ENCODE results near the gene THEMIS.
"Not testable (repeated sequence)": the region's sequence is repeated elsewhere in the genome, so short reads cannot be mapped to it uniquely, and the experiment has no call there.

The THEMIS gene

GRCh38 chr6:127690092-127690491, 210.8 kb downstream of the THEMIS start:
- no peak for DNase-seq (ENCODE audit: low spot score)
- TF ChIP-seq CTCF (IDR thresholded peaks at IDR 0.05), result no peak

GRCh38 chr6:127687490-127687889, 213.4 kb downstream of the THEMIS start:
- not testable (repeated sequence) for H3K4me3 ChIP-seq; DNase-seq (ENCODE audit: low spot score); H3K27ac ChIP-seq

More at GRCh38 chr6:127690092-127690491, 210.8 kb downstream of the THEMIS start:
- Histone ChIP-seq H3K4me3 (no peak overlapping the region), H3K27ac (no peak overlapping the region)

- TF ChIP-seq CTCF (IDR thresholded peaks at IDR 0.05), result no peak
- Histone ChIP-seq H3K27ac (no peak overlapping the region), H3K4me3 (no peak overlapping the region)
- no peak for DNase-seq (ENCODE audit: low spot score)
Observed at GRCh38 chr6:127686084-127686483, 214.8 kb downstream of the THEMIS start.

- TF ChIP-seq CTCF (IDR thresholded peaks at IDR 0.05), result no peak
- Histone ChIP-seq H3K27ac (no peak overlapping the region), H3K4me3 (no peak overlapping the region)
- DNase-seq (ENCODE audit: low spot score), result no peak
Observed at GRCh38 chr6:127684501-127684900, 216.4 kb downstream of the THEMIS start.

Measured in coronary artery (tissue), 2 donors.